HG03565 (cell line): Measurements from ENCODE around the gene BLVRB.

ENCODE experiments used
- ATAC-seq: cut with Tn5 transposase; IDR thresholded peaks from one replicate; pipeline ENCODE4 v1.9.1; 2021; ENCODE audit warnings: mild to moderate bottlenecking, moderate library complexity; ENCODE audit not compliant: unreplicated experiment

BLVRB gene

DNA sequence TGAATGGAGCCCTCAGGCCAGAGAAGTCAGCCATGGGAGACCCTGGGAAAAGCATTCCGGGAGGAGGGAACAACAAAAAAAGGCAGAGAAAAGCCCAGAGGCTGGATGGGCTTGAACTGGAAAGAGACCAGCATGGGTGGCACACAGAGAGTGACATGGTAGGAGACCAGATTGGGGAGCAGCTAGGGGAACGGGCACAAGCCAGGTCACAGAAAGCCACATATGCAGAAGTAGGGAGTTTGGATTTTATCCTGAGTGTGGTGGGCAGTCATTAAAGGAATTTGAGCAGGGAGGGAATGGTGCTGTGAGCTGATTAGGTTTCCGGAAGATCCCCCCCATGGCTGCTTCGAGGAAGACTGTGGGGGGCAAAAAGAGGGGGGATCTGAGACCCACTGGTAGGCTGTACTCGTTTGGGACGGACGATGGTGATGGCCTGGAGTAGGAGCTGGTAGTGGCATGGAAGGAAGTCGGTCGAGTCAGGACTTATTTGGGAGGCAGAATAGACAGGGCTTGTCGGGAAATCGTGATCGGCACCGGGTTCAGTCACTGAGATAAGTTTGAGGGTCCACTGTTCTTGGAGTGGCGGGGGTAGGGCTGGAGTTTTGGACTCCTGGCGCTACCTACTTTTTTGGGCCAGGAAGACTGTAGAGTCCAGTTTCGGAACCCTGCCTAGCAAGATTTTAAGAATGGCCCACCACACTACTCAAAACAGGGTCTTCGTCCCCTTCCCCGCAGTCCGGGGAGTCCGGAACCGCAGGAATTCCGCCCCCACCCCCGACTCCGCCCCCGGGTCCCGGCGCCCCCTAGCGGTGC is 40.7 kb downstream of the BLVRB start:
- no peak for ATAC-seq

DNA sequence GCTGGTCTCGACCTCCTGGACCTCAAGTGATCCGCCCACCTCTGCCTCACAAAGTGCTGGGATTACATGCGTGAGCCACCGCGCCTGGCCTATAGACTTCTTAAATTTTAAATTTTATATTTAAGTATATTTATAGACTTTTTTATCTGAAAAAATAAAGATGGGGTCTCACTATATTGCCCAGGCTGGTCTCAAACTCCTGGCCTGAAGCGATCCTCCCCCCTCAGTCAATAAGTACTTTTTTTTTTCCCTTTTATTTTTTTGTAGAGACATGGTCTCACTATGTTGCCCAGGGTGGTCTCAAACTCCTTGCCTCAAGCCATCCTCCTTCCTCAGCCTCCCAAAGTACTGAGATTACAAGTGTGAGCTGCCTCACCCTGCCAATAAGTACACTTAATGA is 41.6 kb downstream of the BLVRB start:
- no peak for ATAC-seq

DNA sequence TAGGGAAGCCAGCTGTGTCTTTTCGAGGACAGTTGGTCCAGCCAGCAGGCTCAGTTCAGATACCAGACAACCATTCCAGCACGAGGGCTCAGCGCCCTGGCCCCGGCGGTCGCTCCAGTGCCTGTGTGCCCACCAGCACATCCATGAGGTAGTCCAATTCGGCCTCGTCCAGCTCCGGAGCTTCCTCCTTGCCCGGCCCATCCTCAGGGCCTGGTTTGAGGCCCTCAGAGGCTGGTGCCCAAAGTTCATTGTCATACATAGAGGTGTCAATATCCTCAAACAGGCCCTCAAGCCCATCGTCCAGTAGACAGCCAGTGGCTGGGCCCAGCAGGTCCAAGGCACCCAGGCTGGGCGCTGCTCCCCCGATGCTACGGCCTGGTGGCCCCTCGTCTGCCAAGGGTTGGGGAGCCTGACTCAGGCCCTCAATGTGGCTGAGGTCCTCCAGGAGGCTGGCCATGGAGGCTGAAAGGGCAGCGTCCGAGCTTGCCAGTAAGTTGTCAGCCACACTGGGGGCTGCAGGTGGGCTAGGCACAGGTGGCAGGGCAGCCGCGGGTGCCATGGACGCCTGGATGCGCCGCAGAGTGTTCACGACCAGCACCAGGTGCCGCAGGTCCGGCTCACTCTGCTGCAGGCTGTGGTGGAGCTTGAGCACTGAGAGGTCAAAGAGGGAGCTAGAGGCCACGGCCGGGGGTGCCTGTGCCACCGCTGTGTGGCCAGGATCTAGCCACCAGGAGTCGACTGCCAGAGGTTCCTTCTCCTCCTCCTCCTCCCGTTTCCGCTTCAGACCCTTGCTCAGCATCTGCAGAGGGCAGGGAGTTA is 42.6 kb downstream of the BLVRB start:
- ATAC-seq, result no peak

DNA sequence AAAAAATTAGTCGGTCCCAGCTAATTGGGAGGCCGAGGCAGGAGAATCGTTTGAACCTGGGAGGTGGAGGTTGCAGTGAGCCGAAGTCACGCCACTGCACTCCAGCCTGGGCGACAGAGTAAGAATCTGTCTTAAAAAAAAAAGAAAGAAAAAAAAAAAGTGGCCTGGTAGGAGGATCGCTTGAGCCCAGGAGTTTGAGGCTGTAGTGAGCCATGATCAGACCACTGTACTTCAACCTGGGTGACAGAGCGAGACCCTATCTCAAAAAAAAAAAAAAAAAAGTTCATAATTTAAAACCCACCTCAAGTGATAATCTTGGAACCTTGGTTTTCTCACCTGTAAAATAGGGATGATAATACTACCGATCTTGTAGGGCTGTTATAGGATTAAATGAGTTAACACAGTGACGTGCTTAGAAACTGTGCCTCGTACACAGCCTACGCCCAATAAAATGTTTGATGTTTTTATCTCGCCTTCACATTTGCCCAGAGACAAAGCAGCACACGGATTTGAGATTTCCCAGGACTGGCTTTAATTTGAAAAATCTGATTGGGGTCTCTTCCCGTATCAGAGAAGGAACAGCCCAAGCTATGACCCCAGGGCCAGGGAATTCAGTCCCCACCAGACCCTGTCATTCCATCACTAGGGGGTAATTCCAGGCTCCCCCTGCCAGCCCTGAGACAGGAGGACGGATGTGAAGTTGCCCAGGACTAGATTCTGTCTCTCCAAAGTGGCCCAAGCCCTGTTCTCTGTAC is 43.4 kb downstream of the BLVRB start:
- no peak for ATAC-seq

DNA sequence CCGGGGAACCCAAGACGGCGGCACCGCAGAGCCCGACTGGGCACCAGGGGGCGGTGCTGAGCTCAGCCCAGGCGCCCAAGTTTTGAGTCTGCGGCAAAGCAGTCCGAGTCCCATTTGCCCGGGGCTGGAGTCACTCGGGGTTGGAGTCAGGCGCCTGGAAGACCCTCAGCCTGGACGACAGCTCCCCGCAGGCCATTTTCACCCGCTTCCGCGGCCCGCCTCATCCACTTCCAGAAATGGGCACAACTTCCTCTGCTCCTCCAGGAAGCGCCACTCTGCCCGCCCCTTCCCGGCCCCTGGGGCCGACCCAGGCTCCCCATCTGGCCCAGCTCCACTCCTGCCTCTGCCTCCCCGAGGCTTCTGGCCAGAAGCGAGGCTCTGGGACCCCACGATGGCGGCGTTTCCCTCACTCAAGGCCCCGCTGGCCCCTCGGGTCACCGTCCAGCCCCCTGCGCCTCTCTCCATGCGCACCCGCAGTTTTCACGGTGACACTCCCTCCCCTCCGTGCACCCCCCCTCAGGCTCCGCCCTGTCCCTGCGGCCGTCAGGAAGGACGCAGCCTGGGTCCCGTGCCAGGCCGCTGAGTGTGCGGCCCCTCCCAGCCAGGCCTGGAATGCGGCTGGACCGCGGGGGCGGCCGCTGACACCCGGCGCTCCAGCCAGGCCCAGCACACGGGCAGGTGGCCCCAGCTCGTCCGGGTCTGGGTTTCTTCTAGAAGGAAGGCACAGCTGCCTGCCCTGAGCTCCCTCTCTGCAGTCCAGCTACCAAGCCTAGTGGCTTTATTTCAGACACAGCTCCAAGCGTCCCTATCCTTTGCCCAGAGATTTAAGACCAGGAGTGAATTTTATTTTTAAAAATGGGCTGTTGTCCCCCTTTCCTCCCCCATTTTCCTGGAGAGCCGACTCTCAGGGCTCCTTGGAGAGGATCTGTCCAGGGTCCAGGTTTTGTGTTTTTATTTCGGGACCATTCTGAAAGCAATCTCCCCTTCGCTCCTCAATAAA is 44.5 kb downstream of the BLVRB start:
- no peak for ATAC-seq

DNA sequence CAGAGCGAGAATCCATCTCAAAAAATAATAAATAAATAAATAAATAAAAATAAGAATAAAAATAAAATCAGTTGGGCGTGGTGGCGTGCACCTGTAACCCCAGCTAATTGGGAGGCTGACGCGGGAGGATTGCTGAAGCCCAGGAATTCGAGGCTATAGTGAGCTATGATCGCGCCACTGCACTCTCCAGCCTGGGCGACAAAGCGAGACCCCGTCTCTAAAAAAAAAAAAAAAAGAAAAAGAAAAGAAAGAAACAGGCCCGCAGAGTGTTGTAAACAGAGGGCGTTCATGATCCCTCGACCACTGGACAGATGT is 45.1 kb downstream of the BLVRB start:
- no peak for ATAC-seq

DNA sequence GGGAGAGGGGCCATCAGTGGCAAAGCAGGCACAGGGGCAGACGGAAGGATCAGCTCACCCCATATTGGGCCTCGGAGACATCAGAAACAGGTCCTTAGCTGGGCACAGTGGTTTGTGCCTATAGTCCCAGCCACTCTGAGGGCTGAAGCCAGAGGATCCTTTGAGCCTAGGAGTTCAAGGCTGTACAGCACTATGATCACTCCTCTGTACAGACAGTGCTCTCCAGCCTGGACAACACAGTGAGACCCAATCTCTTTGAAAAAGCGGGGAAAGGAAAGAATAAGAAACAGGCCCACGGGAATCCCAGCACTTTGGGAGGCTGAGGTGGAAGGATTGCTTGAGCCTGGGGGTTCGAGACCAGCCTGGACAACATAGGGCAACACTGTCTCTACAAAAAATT is 45.8 kb downstream of the BLVRB start:
- ATAC-seq, result no peak

DNA sequence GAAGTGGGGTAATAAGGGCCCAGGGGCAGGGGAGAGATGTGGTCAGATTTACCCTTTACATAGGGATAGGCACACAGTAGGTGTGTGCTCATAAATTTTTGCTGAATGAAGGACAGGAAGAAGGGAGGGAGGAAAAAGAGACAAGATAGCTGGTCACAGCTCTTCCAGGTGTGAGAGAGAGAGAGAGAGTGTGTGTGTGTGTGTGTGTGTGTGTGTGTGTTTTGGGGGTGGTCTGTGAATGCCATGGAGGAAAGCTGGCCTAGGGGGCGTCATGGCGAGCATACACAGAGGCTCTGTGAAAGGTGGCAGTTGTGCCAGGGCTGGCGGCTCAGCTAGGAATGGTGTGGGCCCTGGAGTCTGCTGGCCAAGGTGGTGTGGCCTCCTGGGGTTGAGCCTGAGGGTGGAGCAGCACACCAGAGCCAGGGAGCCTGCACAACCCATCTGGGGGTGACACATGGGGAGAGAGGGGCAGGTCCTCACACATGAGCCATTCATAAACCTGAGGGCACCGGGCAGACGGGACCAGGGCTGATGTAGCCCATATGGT is 46.4 kb downstream of the BLVRB start:
- no peak for ATAC-seq

DNA sequence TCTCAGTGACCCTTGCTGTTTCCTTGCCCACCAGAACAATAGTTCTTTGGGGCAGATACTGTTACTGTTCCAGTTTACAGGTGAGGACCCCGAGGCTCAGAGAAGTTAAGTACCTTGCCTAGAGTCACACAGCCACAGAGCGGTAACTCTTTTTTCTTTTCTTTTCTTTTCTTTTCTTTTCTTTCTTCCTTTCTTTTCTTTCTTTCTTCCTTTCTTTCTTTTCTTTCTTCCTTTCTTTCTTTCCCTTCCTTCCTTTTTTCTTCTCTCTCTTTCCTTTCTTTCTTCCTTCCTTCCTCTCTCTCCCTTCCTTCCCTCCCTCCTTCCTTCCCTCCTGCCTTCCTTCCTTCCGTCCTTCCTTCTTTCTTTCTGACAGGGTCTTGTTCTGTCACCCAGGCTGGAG is 47.5 kb downstream of the BLVRB start:
- no peak for ATAC-seq

DNA sequence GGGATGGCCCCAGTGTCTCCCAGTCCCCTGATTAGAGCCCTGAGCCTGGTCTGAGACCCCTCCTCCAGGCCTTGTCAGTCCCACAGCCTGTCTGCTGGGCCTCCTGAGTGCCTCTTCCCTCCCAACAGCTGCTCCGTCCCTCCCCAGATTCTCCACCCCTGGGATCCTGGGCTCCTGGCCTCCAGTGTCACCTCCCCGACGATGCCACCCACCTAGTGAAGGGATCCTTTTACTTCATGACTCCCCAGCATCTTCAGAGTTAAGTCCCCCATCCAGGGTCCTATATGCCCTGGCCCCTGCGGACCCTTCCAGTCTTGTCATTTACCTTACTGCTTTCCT is 47.9 kb downstream of the BLVRB start:
- no peak for ATAC-seq

DNA sequence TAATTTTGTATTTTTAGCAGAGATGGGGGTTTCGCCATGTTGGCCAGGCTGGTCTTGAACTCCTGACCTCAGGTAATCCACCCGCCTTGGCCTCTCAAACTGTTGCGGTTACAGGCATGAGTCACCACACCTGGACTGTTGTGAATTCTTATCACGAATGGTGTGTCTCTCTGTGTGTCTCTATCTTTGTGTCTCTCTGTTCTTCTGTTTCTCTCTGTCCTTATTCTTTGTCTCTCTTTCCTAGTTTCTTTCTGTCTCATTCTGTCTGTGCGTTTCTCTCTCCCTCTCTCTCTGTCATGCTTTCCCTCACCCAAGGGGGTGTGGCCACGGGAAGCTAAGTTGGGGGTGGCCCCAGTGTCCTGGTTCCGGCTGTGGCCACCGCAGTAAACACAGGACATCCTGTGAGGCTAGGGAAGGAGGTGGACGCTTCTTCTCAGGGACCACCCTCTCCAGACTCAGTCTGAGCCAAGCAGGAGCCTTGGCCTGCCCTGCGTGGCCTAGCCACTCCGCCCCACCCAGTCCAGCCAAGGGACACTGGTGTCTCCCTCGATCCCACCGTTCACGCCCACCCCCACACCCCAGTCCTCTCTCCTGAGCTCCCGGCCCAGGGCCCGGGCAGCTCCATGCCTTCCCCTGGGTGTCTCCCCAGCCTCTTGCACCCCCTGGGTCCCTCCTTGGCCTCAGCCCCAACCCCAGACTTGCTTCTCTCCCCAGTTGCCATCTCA is 48.5 kb downstream of the BLVRB start:
- ATAC-seq, result no peak

DNA sequence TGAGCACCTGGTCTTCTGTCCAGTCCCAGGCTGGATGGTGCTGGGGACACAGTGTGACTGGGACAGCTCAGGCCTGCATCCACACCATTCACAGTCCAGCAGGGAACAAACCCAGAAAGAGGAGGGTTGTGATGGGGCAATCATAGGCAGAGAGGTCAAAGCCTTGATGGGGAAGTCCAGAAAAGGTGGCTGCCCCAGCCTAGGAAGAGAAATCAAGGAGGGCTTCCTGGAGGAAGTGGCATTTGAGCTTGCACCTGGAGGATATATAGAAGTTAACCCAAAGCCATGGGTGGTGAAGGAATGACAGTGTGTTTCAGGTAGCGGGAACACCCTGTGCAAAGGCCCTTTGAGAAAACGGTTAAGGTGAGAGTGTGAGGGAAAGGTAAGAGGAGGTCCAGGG is 49.8 kb downstream of the BLVRB start:
- ATAC-seq, result no peak

DNA sequence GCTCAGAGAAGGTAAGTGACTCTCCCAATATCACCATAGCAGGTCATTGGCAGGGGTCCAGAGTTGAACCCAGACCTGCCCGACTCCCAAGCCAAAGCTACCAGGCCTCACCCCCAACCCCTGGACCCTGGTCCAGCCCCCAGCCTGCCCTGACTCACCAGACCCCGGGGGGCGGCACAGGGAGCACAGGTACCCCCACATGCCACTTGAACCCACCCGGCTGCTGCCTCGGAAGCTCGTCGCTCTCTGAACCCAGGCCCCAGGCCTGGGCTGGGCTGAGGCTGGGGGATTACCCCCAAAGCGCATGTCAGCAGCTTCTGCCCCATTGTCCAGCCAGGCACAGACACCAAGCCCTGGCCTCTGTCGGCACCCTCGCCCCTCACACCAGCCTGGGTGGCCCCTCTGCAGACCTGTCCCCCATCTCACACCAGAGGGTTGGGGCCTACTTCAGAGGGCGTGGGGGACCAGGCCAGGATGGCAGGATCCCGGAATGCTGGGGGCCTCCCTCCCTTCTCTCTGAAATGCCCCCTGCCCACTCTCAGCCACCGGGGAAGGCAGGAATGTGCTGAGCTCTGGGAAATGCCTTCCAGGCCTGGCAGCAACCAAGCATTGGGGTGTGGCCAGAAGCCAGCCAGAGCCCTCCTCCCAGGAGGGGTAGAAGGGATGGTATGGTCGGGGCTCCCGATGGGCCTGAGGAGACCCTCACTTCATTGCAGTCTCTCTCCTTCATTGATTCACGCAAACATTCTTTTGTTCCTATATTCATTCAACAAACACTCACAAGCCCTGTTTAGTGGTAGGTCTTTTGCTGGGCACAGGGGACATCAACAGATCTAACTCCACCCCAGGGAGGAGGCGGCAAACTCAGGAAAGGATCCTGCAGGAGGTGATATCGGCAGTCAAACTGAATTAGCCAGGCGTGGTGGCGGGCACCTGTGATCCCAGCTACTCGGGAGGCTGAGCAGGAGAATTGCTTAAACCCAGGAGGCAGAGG is 50.7 kb downstream of the BLVRB start:
- no peak for ATAC-seq

DNA sequence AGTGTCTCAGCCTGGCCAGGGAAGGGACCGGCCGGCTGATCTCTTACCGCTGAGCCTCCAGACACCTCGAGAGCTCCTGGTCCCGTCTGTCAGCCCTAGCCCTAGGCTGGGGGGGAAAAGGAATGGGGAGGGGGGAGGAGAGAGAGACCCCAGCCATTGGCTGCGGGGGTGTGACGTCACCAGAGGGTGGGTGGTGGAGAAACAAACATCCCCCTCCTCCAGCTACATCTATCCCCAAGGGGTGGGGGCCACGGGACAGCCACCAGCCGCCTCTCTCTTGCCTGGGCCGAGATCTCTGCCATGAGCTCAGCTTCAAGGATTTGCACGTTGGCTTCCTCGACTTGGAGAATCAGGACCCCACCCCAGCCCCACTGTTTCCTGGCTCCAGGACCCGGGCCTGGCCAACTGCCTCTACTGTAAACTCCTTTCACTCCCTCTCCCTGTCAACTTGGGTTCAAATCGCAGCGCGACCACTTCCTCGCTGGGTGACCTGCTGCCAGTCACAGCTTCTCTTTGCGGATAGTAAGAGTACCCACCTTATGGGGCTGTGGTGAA is 52.2 kb downstream of the BLVRB start, which contains the start of gene PRX:
TSS of gene PRX (minus strand) at position 88 of the 555 bp plus-strand sequence. CDS start 5,446 bp downstream, outside the sequence.
- no peak for ATAC-seq

DNA sequence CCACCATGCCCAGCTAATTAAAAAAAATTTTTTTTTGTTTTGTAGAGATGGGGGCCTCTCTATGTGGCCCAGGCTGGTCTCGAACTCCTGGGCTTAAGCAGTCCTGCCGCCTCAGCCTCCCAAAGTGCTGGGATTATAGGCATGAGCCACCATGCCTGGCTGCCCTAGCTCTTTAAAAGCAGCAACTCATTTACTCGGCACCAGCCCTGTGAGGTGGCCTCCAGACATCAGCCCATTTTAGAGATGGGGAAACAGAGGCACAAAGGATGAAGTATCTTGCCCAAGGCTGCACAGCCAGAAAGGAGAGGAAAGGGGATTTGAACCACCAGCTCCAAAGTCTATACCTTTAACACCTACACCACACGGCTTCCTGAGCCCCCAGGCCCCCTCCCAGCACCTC is 52.7 kb downstream of the BLVRB start:
- ATAC-seq, result no peak

DNA sequence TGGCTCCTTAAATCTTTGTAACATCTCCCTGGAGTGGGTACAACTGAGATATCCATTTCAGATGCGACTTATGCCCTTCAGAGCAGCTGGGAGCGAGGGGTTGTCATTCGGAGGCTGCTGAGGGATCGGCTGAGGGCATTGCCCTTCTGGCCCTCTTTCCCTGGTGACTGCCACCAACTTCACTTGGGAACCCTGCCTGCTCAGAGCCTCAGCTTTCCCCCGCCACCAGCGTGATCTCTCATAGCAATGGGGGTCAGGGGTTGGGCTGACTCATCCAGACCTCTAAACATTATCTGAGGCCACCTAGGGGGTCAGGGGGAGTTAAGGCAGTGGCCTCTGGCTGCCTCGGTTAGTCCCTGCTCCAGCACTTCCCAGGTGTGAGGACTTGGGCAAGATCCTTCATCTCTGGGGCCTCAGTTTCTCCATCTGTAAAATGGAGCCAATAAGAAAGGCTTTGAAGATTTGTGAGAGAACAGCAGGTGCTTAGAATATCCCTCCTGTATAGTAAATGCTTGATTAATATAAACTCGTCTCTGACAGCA is 53.5 kb downstream of the BLVRB start:
- no peak for ATAC-seq

DNA sequence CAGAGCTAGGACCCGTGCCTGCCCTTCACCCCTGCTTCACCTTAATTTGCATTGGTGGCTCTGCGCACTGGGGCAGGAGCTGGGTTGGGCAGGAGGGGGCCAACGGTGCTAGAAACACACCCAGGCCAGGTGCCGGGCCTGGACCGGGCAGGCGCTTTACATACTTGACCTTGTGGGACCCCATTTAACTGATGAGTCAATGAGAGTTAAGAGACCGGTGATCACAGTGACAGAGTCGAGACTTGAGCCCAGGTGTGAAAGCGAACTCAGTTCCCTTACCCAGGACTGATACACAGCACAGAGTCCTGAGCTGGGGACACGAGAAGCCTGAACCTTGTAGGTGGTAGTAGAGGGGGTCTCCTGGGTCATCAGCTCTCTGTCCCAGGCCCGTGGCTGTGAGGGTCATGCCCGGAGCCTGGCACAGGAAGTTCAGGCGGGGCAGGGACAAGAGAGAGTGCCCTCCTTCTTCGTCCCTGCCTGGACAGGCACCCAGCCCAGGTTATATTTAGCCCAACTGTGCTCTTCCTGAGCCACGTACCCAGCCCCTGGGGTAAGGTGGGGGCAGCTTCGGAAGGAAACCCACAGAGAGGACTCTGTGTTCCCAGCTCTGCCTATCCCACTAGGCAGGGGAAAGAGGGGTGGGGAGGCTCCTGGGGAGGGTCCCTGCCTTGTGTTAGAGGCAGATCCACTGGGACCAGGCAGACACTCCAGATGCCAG is 54.3 kb downstream of the BLVRB start:
- no peak for ATAC-seq
